T-helper 22 cell (primary cell): Measurements from ENCODE around the gene EPHB1.

Experiments
- DNase-seq: peaks from one replicate; pipeline ENCODE4 v3.0.0-alpha.2; 2020; ENCODE audit warnings: low read depth

The EPHB1 gene

DNA sequence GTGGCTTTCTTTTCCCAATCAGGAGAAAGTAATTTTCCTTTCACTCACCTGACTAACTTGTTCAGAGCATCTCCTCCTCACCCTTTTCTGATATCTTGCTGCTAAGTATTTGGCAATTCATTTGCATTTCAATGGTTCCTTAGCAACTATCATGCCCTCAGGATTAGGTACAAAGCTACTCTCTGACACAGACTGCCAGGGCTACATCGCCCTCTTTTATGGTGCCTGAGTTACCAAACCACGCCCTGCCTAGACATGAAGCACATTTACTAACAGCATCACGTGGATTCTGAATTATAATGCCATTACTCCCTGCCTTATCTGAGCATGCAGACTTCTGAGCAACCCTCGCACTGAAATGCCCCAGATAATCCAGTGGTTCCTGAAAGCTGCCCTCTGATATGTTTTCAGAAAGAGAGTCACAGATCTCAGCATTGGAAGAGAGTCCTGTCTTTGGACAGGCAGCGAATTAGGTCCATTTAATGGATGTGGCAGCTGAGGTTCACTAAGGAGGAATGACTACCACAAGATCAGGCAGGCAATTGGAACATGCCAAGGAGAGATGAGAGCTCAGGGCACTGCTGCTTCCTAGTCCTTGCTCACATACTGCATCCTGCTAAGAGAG lies 14.5 kb downstream of the EPHB1 start:
- no peak for DNase-seq

DNA sequence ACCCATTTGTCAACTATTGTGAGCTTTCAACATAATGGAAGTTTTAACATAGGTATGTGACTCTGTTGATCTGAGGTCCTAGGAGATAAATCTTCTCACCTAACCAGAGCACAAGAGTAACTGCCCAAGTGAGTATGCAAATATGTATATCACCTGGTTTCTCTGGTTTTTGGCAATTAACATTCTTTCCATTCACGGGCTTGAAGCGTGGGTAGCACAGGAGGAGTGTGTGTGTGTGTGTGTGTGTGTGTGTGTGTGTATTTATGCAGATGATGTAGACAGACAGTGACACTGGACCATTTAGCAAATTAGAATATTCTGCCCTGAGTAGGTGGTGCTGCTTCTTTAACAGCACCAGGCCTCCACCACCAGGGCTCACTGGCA lies 15.0 kb downstream of the EPHB1 start:
- no peak for DNase-seq

GRCh38 chr3:134810850-134811249 lies 15.8 kb downstream of the EPHB1 start:
- DNase-seq, result no peak

GRCh38 chr3:134813618-134814017 lies 18.6 kb downstream of the EPHB1 start:
- DNase-seq, result no peak

DNA sequence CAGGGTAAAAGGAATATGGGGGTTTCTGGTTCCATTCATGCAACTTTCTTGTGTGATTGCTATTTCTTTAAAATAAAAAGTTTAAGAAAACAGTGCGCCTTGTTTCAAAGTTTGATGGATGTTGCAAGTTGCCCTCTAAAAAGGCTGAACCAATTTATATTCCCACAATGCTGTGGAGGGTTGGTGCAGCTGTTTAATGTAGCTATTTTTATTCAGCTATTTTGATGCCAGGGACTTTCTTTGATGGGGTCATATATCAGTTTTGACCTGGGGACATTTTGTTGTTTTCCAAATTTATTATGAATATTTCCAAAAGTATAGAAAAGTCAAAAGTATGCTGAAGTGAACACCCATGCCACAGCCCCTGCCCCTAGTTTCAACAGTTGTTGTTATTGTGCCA lies 20.5 kb downstream of the EPHB1 start:
- no peak for DNase-seq

DNA sequence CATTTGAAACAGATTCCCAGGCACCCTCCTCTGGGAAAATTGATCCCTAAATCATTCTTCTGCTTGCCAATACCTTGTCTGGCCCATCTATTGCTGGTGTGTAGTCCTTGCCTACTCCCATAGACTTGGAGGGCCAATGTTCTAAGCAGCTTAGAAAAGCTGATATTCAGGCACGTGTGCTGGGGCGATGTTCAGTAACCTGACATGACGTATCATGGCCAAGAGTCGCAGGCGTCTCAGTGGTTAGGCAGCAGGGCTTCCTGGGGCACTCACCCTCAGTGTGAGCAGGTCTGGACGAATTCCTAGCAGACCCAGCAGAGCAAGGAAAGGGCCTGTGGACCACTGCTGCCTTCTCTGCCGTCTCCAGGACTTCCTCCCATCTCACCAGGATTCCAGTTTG lies 21.6 kb downstream of the EPHB1 start:
- no peak for DNase-seq

GRCh38 chr3:134817297-134817696 lies 22.2 kb downstream of the EPHB1 start:
- no peak for DNase-seq

GRCh38 chr3:134820994-134821393 lies 25.9 kb downstream of the EPHB1 start:
- no peak for DNase-seq

GRCh38 chr3:134822090-134822489 lies 27.0 kb downstream of the EPHB1 start:
- no peak for DNase-seq

DNA sequence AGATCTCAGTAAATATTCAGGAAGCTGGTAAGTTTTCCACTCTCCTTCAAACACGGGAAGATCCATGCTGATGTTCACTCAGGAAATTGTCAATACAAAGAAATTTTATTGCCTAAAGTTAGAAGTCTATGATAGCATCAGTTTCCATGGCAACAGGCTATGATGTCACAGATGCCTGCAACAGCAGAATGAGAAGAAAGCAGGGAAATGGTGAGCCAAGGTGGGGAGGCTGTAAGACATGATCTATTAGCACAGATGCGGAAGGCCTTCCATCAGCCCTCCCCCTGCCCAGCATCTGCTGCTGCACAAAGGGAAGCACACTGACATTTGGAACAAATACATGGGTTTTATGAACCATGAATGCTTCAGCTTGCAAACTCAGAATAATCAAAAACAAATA lies 28.6 kb downstream of the EPHB1 start:
- DNase-seq, result no peak

DNA sequence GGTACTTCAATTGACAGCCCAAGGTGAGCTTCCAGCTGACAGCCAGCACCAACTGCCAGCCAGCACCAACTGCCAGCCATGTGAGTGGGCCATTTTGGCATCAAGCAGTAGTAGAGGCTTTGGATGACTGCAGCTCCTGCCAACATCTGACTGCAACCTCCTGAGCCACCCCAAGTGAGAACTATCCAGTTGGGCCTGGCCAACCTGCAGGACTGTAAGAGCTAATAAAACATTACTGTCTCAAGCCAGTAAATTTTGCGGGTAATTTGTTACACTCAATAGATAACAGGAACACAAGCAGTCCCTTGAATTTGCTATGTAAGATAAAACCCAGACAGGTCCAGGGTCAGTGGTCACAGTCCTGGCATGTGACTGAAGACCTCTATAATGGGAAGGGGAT lies 29.7 kb downstream of the EPHB1 start:
- no peak for DNase-seq

DNA sequence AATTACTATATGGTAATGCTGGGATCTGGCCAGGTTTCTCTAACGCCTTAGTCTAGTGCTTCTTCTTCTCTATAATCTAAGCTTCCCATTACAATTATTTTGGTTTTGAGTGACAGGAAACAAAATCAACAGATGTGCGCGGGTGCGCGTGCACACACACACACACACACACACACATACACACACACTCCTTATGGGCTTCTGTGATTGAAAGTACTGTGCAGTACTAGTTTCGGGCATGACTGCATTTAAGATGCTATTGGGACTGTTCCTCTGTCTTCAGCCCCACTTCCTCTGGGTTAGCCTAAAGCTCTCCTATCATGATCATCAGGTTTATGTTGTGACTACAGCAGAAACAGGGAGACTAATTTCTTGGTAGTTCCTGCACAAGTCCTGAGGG lies 32.2 kb downstream of the EPHB1 start:
- no peak for DNase-seq

DNA sequence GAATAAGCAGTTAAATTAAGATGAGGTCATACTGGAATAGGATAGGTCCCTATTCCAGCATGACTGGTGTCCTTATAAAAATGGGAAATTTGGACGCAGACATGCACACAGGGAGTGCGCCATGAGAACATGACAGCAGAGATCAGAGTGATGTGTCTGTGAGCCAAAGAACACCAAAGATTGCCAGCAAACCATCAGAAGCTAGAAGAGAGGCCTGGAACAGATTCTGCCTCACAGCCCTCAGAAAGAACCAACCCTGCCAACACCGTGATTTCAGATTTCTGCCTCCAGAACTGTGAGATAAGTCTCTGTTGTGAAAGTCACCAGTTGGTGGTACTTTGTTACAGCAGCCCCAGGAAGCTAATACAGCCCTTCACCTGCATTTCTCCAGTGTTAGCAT lies 34.7 kb downstream of the EPHB1 start:
- no peak for DNase-seq

DNA sequence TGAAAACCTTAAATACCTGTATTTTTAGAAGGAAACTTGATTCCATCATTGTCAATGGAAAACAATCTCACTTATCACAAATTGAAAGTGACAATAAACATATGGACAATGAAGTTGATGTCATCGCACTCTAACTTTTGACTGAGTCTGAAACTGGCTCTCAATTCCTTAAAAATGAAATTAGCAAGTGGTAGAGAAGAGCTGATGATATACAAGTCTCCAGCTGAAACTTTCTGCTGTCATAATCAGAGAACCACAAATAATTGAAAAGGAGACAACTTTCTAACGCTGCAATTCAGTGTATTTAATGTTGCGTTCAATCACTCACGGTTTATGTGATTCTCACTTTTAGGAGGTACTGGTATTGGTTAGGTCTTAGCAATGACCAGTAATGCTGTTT lies 37.5 kb downstream of the EPHB1 start:
- no peak for DNase-seq

DNA sequence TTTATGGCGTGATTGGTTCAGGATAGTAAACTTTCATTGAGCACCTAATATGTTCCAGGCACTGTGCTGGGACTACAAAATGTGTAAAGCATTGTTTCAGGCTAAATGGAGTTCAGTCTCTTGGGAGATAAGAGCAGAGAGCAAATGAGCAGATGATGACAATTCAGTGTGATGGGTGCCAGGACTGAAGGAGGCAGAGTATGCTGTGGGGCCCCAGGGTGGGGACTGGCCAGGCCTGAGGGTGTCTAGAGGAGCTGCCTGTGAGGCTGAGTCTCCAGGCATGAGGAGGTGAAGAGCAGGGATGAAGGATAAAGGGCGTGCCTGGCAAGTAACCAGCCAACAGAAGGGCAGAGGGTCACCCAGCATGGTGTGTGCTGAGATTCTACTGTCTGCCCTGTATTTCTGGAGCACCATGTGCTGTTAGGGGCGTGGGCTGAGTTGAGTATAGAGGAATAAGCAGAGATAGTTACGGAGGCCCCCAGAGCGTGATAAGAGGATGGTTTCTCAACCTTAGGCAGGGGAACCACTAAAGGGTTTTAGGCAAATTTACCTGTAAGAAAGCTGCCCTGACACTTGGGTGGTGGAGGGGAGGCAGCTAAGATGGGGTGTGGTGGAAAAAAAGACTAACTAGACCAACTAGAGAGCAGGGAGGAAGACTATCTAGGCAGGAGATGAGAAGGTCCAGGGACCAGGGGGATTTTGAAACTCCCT lies 38.5 kb downstream of the EPHB1 start:
- no peak for DNase-seq

DNA sequence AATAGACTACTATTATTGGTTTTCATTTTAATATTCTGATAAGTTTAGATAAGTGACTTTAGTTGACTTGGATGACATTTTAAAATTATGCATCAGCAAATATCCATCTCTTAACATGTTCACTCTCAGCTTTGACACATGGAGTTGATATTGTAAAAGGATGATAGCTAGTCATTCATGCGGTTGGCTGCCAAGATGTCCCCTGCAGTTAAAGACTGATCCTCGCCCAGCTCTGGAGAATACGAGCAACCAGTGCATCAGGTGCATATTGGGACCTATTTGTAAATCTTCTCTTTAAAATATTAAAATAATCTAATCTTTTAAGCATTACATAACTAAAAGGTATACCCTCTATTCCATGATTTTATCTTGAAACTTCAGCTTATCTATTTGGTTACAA lies 41.9 kb downstream of the EPHB1 start:
- DNase-seq, result no peak

DNA sequence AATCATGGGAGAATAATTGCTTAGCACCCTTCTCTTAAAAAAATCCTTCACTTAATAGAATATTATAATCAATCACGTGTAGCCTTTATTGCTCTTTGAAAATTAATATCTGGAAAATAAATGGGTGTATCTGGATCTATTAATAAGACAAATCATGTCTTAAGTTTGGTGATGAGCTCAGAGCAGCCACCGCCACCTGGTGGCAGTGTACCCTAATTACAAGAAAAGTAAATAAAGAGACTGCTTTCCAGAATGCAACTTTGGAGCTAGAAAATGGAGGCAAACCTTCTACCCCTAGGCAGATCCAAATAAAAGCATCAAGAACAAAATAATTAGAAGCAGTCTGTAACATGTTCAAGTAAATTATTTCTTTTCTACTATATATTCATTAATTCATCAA lies 43.5 kb downstream of the EPHB1 start:
- DNase-seq, result no peak

DNA sequence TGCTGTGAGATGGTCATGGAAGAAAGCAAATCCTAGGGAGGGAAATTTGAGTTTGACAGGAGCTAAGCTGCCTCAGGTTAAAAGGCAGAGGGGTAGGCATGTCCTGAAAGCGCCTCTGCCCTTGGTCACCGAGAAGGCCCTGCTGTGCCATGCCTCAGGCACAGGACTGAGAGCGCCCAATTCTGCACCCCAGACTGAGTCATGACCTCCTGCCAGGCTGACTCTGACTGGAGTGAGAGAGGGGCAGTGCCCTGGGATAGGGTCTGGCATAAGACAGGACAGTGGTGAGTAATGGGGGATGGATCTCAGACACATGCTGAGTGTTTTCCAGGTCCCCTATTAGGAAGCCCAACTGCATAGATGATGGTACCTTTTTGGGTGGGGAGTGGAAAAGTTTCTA lies 44.4 kb downstream of the EPHB1 start:
- DNase-seq, result no peak

GRCh38 chr3:134839990-134840389 lies 44.9 kb downstream of the EPHB1 start:
- no peak for DNase-seq

GRCh38 chr3:134840459-134840858 lies 45.4 kb downstream of the EPHB1 start:
- DNase-seq, result no peak

DNA sequence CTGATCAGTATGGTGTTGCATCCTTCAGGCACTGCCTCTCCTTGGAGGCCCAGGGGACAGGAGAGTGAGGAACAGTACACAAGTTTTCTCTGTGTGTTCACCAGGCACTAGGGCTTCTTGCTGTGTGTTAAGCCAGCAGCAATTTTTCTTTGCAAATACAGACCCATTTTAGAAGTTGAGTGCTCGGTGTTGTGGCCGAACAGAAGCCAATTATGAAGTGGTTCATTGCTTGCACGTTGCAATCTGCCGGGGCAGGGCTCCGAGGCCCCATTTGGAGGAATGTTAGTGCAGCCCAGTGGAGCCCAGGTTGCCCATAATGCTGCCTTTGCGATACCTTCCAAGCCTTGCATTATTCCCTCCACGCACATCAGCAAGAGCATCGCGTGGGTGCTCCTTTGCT lies 51.0 kb downstream of the EPHB1 start:
- DNase-seq, result no peak

- DNase-seq, result no peak
Observed at GRCh38 chr3:134846911-134847317, 51.9 kb downstream of the EPHB1 start.

- no peak for DNase-seq
Observed at GRCh38 chr3:134847349-134847748, 52.3 kb downstream of the EPHB1 start.

GRCh38 chr3:134849561-134849960 lies 54.5 kb downstream of the EPHB1 start:
- DNase-seq, result no peak
